HCT116 (cell line): ENCODE measurements around the gene GFOD1. TPM values are rescaled to one million over a fixed set of nuclear protein-coding genes. Genes with fewer than 3 reads are reported as not detected.

ENCODE experiments used
- ATAC-seq: fragments of 200-7000 bp; cut with Tn5 transposase; 2 replicates; pipeline ENCODE4 v1.9.1; 2020; ENCODE audit warnings: mild to moderate bottlenecking, moderate library complexity
- BruUV-seq: library from RNA; stranded (reverse); fragments of 400-500 nt; replicated peaks from 2 replicates; lab custom pipeline; 2021; lab: Mats Ljungman, UMichigan
- CTCF ChIA-PET: fragments of 300-600 bp; sonication (Branson Sonifier 250); formaldehyde crosslinking; loops from one replicate; lab custom pipeline; 2021; ENCODE audit warnings: antibody characterized with exemption; lab: Charles Lee
- POLR2A ChIA-PET: fragments of 300-600, 350-600 bp; sonication (Branson Sonifier 250); formaldehyde crosslinking; loops from one replicate; lab custom pipeline; 2021; ENCODE audit warnings: antibody characterized with exemption; lab: Charles Lee
- RAD21 ChIA-PET, 2 experiments: fragments of 300-600 bp; sonication (Branson Sonifier 250); formaldehyde crosslinking; loops; one replicate each; lab custom pipeline; 2023; ENCODE audit warnings: low total read pairs in 2 of 2; ENCODE audit not compliant: uncharacterized antibody in 2 of 2, unreplicated experiment in 2 of 2, low non-redundant PET in 1 of 2; lab: Charles Lee
- DNase-seq: peaks from one replicate; pipeline ENCODE4 v3.0.0-alpha.2; 2010; ENCODE audit warnings: low read depth, low spot score
- H2AFZ ChIP-seq: fragments of 200-600 bp; shearing (Covaris generic), sonication (generic); 2 replicates; pipeline ENCODE4 v1.6.1; 2017; ENCODE audit warnings: low read depth, mixed run types, mixed read lengths, antibody characterized with exemption, low read length; ENCODE audit not compliant: poor library complexity, severe bottlenecking
- H3K27ac ChIP-seq: 2 replicates; pipeline ENCODE4 v1.5.1; 2012; ENCODE audit warnings: low read depth, low read length
- H3K27me3 ChIP-seq: fragments of 200-600 bp; sonication (generic); 2 replicates; pipeline ENCODE4 v1.6.1; 2016; ENCODE audit warnings: mixed run types, low read length, mixed read lengths; ENCODE audit not compliant: insufficient read depth
- H3K36me3 ChIP-seq, 2 experiments: fragments of 200-500 bp in 1 of 2; fragments of 200-600 bp in 1 of 2; sonication (Bioruptor generic) in 1 of 2; sonication (generic) in 1 of 2; 2 replicates each; pipeline versions ENCODE4 v1.5.1 to v1.6.1; 2014 to 2016; ENCODE audit warnings: low read length in 2 of 2, inconsistent platforms in 1 of 2, mixed read lengths in 1 of 2, mixed run types in 1 of 2; ENCODE audit not compliant: insufficient read depth in 2 of 2, control insufficient read depth in 1 of 2
- H3K4me1 ChIP-seq, 2 experiments: fragments of 200-600 bp in 1 of 2; sonication (generic) in 1 of 2; 2 replicates each; pipeline versions ENCODE4 v1.5.1 to v1.6.1; 2012 to 2017; ENCODE audit warnings: low read length in 2 of 2, inconsistent platforms in 1 of 2, mild to moderate bottlenecking in 1 of 2, mixed read lengths in 1 of 2, mixed run types in 1 of 2, moderate library complexity in 1 of 2; ENCODE audit not compliant: insufficient read depth in 2 of 2, control insufficient read depth in 1 of 2
- H3K4me2 ChIP-seq: fragments of 200-600 bp; sonication (generic); 2 replicates; pipeline ENCODE4 v1.6.1; 2017; ENCODE audit warnings: mixed run types, low read length, mixed read lengths
- H3K4me3 ChIP-seq, 2 experiments: fragments of 200-600 bp in 1 of 2; sonication (generic) in 1 of 2; replicated peaks in 1 of 2; 2 replicates each; pipeline ENCODE4 v1.5.1; 2011 to 2016; ENCODE audit warnings: low read length in 2 of 2, control low read depth in 1 of 2, low read depth in 1 of 2, mild to moderate bottlenecking in 1 of 2, mixed read lengths in 1 of 2, mixed run types in 1 of 2
- H3K79me2 ChIP-seq: fragments of 200-600 bp; sonication (generic); 2 replicates; pipeline ENCODE4 v1.6.1; 2017; ENCODE audit warnings: mild to moderate bottlenecking, mixed run types, low read length, moderate library complexity, mixed read lengths; ENCODE audit not compliant: insufficient read depth
- H3K9ac ChIP-seq: fragments of 200-600 bp; sonication (generic); 2 replicates; pipeline ENCODE4 v1.6.1; 2016; ENCODE audit warnings: low read length, mixed read lengths
- H3K9me2 ChIP-seq: fragments of 200-600 bp; sonication (generic), shearing (Covaris generic); 2 replicates; pipeline ENCODE4 v1.6.1; 2017; ENCODE audit warnings: mixed run types, mild to moderate bottlenecking, moderate library complexity; ENCODE audit not compliant: insufficient read depth
- H3K9me3 ChIP-seq, 2 experiments: fragments of 200-500 bp in 1 of 2; fragments of 200-600 bp in 1 of 2; sonication (Bioruptor generic) in 1 of 2; sonication (generic) in 1 of 2; 2 replicates each; pipeline ENCODE4 v1.6.1; 2014 to 2017; ENCODE audit warnings: low read length in 2 of 2, mixed read lengths in 2 of 2, inconsistent platforms in 1 of 2, low read depth in 1 of 2, mild to moderate bottlenecking in 1 of 2, mixed run types in 1 of 2, moderate library complexity in 1 of 2; ENCODE audit not compliant: control insufficient read depth in 1 of 2, insufficient read depth in 1 of 2
- H4K20me1 ChIP-seq: fragments of 200-600 bp; sonication (generic), shearing (Covaris generic); 2 replicates; pipeline ENCODE4 v1.6.1; 2017; ENCODE audit warnings: mixed run types, mild to moderate bottlenecking, moderate library complexity; ENCODE audit not compliant: insufficient read depth
- CEBPB ChIP-seq: IDR thresholded peaks from 2 replicates; pipeline ENCODE4 v1.6.1; 2012; ENCODE audit warnings: low read depth
- EZH2 ChIP-seq: fragments of 200-600 bp; sonication (generic); IDR thresholded peaks from 2 replicates; pipeline ENCODE4 v1.6.1; 2017; ENCODE audit warnings: antibody characterized with exemption, mixed run types
- POLR2AphosphoS5 ChIP-seq: IDR thresholded peaks from 2 replicates; pipeline ENCODE4 v1.6.1; 2011; ENCODE audit warnings: mild to moderate bottlenecking, low read depth, low read length, moderate library complexity
- SRF ChIP-seq: IDR thresholded peaks from 2 replicates; pipeline ENCODE4 v1.6.1; 2012; ENCODE audit warnings: low read depth
- YY1 ChIP-seq: IDR thresholded peaks from 2 replicates; pipeline ENCODE4 v1.6.1; 2011; ENCODE audit warnings: low read length, low read depth, moderate library complexity, mild to moderate bottlenecking; ENCODE audit not compliant: insufficient replicate concordance; ENCODE audit errors: extremely low read depth
- ZFX ChIP-seq: fragments of 450-650 bp; IDR thresholded peaks from 2 replicates; pipeline ENCODE4 v1.6.1; 2017
- intact Hi-C: fragments of 100-400 bp; cut with micrococcal nuclease; formaldehyde crosslinking; loops from 2 replicates; pipeline ENCODE4 v1.10.0; 2022
- total RNA-seq: library from RNA; stranded (reverse); gene quantifications from one replicate; pipeline ENCODE4 v1.2.1, GENCODE V29; 2021; ENCODE audit not compliant: unreplicated experiment
- TF ChIP-seq, protein P1 (sequence below): IDR thresholded peaks from 2 replicates; pipeline ENCODE4 v1.6.1; 2012
- TF ChIP-seq, protein P2 (sequence below): IDR thresholded peaks from 2 replicates; pipeline ENCODE4 v1.6.1; 2011; ENCODE audit warnings: mild to moderate bottlenecking, low read length, moderate library complexity; ENCODE audit not compliant: insufficient replicate concordance; ENCODE audit errors: extremely low read depth
- TF ChIP-seq, protein P3 (sequence below): IDR thresholded peaks from 2 replicates; pipeline ENCODE4 v1.6.1; 2012; ENCODE audit warnings: low read depth
- TF ChIP-seq, protein P4 (sequence below): IDR thresholded peaks from 2 replicates; pipeline ENCODE4 v1.6.1; 2012

Gene GFOD1
- total RNA-seq, 1 experiment from 2014 or later, result 3.8 TPM

DNA sequence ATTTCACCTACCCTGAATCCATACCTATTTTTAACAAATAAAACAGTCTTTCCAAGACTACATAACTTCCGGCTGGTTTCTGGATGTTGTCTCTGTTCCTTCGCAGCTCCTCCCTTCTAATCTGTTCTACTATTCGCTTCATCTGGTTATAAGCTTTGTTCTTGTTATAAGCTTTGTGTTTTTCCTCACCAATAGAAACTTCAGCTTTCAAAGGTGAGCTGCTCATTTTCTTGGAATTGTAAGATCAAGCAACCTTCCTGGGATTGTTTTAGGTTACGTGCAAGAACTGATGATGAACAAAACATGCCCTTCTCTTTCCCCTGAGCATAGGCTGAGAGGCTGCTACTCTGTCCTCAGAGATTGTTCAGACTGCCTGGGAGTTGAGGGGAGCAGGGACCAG lies 2.1 kb downstream of the GFOD1 start:
- no peak overlapping the region for H2AFZ ChIP-seq
- no peaks in the 10 kb centered on the region for H3K9me3 ChIP-seq
- no peak overlapping the region for H3K27ac ChIP-seq
- peak overlapping the region; percentile 63; the same call in 1 of the 2 replicates for H3K9ac ChIP-seq
- H4K20me1 ChIP-seq, result no peaks in the 10 kb centered on the region
- TF ChIP-seq, protein P1, sequence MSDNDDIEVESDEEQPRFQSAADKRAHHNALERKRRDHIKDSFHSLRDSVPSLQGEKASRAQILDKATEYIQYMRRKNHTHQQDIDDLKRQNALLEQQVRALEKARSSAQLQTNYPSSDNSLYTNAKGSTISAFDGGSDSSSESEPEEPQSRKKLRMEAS, result no peak
- TF ChIP-seq, protein P2, sequence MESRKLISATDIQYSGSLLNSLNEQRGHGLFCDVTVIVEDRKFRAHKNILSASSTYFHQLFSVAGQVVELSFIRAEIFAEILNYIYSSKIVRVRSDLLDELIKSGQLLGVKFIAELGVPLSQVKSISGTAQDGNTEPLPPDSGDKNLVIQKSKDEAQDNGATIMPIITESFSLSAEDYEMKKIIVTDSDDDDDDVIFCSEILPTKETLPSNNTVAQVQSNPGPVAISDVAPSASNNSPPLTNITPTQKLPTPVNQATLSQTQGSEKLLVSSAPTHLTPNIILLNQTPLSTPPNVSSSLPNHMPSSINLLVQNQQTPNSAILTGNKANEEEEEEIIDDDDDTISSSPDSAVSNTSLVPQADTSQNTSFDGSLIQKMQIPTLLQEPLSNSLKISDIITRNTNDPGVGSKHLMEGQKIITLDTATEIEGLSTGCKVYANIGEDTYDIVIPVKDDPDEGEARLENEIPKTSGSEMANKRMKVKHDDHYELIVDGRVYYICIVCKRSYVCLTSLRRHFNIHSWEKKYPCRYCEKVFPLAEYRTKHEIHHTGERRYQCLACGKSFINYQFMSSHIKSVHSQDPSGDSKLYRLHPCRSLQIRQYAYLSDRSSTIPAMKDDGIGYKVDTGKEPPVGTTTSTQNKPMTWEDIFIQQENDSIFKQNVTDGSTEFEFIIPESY, result no peak
- TF ChIP-seq, protein P3, sequence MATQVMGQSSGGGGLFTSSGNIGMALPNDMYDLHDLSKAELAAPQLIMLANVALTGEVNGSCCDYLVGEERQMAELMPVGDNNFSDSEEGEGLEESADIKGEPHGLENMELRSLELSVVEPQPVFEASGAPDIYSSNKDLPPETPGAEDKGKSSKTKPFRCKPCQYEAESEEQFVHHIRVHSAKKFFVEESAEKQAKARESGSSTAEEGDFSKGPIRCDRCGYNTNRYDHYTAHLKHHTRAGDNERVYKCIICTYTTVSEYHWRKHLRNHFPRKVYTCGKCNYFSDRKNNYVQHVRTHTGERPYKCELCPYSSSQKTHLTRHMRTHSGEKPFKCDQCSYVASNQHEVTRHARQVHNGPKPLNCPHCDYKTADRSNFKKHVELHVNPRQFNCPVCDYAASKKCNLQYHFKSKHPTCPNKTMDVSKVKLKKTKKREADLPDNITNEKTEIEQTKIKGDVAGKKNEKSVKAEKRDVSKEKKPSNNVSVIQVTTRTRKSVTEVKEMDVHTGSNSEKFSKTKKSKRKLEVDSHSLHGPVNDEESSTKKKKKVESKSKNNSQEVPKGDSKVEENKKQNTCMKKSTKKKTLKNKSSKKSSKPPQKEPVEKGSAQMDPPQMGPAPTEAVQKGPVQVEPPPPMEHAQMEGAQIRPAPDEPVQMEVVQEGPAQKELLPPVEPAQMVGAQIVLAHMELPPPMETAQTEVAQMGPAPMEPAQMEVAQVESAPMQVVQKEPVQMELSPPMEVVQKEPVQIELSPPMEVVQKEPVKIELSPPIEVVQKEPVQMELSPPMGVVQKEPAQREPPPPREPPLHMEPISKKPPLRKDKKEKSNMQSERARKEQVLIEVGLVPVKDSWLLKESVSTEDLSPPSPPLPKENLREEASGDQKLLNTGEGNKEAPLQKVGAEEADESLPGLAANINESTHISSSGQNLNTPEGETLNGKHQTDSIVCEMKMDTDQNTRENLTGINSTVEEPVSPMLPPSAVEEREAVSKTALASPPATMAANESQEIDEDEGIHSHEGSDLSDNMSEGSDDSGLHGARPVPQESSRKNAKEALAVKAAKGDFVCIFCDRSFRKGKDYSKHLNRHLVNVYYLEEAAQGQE, result no peak
- no peak for TF ChIP-seq CEBPB
- TF ChIP-seq ZFX, result no peak
- no peak for TF ChIP-seq YY1
- no peak for TF ChIP-seq EZH2
- no peak for TF ChIP-seq POLR2AphosphoS5
- TF ChIP-seq, protein P4, sequence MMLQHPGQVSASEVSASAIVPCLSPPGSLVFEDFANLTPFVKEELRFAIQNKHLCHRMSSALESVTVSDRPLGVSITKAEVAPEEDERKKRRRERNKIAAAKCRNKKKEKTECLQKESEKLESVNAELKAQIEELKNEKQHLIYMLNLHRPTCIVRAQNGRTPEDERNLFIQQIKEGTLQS, result no peak
- no peak for TF ChIP-seq SRF
- ChIA-PET RAD21 (no interaction called here), CTCF (no interaction called here), POLR2A (no interaction called here)
- H3K9me2 ChIP-seq, result no peaks in the 10 kb centered on the region
- peak overlapping the region; percentile 17 to 71; a peak in 1 of 4 replicates for H3K4me3 ChIP-seq
- H3K79me2 ChIP-seq, result no peaks in the 10 kb centered on the region; the same call in 1 of the 2 replicates
- peaks cover 7 to 29% of the 10 kb centered on the region in 2 experiments; a peak in 3 of 4 replicates for H3K4me1 ChIP-seq
- intact Hi-C loops, result loop anchor here (5.0 kb wide), 1 partner anchor 87 kb away; the partner anchor contains the start of gene SIRT5
- H3K27me3 ChIP-seq, result no peaks in the 10 kb centered on the region
- DNase-seq (no peak), ATAC-seq (no peak)
- H3K36me3 ChIP-seq, result no peaks in the 10 kb centered on the region
- TSS peak; percentile 48 for BruUV-seq
- H3K4me2 ChIP-seq, result peak overlapping the region; percentile 98
